ENCODE data around the gene COL3A1.
A peak's percentile ranks its signal among the peaks of the same experiment; 100 is the strongest.

The COL3A1 gene

GRCh38 chr2:188969651-188970050, 4.5 kb upstream of the COL3A1 start:
- H3K36me3 Mint-ChIP-seq (ENCODE audit: low read depth): no peaks in the 10 kb centered on the region
- no peak for TF ChIP-seq CTCF (IDR thresholded peaks at IDR 0.05)
- no peaks in the 10 kb centered on the region for H3K9me3 Mint-ChIP-seq
- no peaks in the 10 kb centered on the region for H3K27me3 Mint-ChIP-seq (ENCODE audit: low read depth, poor library complexity)
- DNase-seq: no peak
- H3K27ac Mint-ChIP-seq: no peak overlapping the region
- H3K4me3 Mint-ChIP-seq: no peak overlapping the region
- peaks cover 11% of the 10 kb centered on the region for H3K4me1 Mint-ChIP-seq

GRCh38 chr2:188970211-188970610, 4.0 kb upstream of the COL3A1 start:
- TF ChIP-seq CTCF (IDR thresholded peaks at IDR 0.05): no peak
- no peak overlapping the region for H3K4me3 Mint-ChIP-seq
- no peak for DNase-seq
- H3K9me3 Mint-ChIP-seq: no peaks in the 10 kb centered on the region
- no peaks in the 10 kb centered on the region for H3K27me3 Mint-ChIP-seq (ENCODE audit: low read depth, poor library complexity)
- no peaks in the 10 kb centered on the region for H3K36me3 Mint-ChIP-seq (ENCODE audit: low read depth)
- peaks cover 15% of the 10 kb centered on the region for H3K4me1 Mint-ChIP-seq
- no peak overlapping the region for H3K27ac Mint-ChIP-seq

GRCh38 chr2:188971432-188971861, 2.7 kb upstream of the COL3A1 start:
- TF ChIP-seq CTCF (IDR thresholded peaks at IDR 0.05): no peak
- DNase-seq: no peak
- Mint-ChIP-seq H3K4me1 (peaks cover 26% of the 10 kb centered on the region), H3K27ac (no peak overlapping the region), H3K9me3 (no peaks in the 10 kb centered on the region), H3K36me3 (ENCODE audit: low read depth) (no peaks in the 10 kb centered on the region), H3K4me3 (no peak overlapping the region), H3K27me3 (ENCODE audit: low read depth, poor library complexity) (no peaks in the 10 kb centered on the region)

GRCh38 chr2:188973641-188974040, 532 bp upstream of the COL3A1 start:
- DNase-seq: no peak
- H3K27me3 Mint-ChIP-seq (ENCODE audit: low read depth, poor library complexity): no peaks in the 10 kb centered on the region
- no peaks in the 10 kb centered on the region for H3K9me3 Mint-ChIP-seq
- H3K36me3 Mint-ChIP-seq (ENCODE audit: low read depth): no peaks in the 10 kb centered on the region
- H3K27ac Mint-ChIP-seq: peak overlapping the region; percentile 71
- peak overlapping the region; percentile 78 for H3K4me3 Mint-ChIP-seq
- TF ChIP-seq CTCF (IDR thresholded peaks at IDR 0.05): no peak
- H3K4me1 Mint-ChIP-seq: peaks cover 46% of the 10 kb centered on the region

GRCh38 chr2:188975497-188976102, 1.4 kb downstream of the COL3A1 start:
- Mint-ChIP-seq H3K27me3 (ENCODE audit: low read depth, poor library complexity) (no peaks in the 10 kb centered on the region), H3K4me1 (peaks cover 58% of the 10 kb centered on the region), H3K27ac (peak overlapping the region; percentile 24), H3K36me3 (ENCODE audit: low read depth) (no peaks in the 10 kb centered on the region), H3K9me3 (no peaks in the 10 kb centered on the region), H3K4me3 (peak overlapping the region; percentile 78)
- no peak for DNase-seq
- TF ChIP-seq CTCF (IDR thresholded peaks at IDR 0.05): no peak

- Mint-ChIP-seq H3K9me3 (no peaks in the 10 kb centered on the region), H3K4me1 (peaks cover 58% of the 10 kb centered on the region), H3K27ac (no peak overlapping the region), H3K4me3 (peak overlapping the region; percentile 78), H3K27me3 (ENCODE audit: low read depth, poor library complexity) (no peaks in the 10 kb centered on the region), H3K36me3 (ENCODE audit: low read depth) (no peaks in the 10 kb centered on the region)
- no peak for TF ChIP-seq CTCF (IDR thresholded peaks at IDR 0.05)
- no peak for DNase-seq
Measured at GRCh38 chr2:188976545-188977268, 2.5 kb downstream of the COL3A1 start.
